GM12892 (cell line): ENCODE measurements around the gene ERGIC1.

Experiments
- POLR2A ChIP-seq: IDR thresholded peaks from 2 replicates; pipeline ENCODE4 v1.6.1; 2011; ENCODE audit warnings: low read depth, low read length, control low read depth
- POLR2AphosphoS5 ChIP-seq: IDR thresholded peaks from 2 replicates; pipeline ENCODE4 v1.6.1; 2011; ENCODE audit warnings: low read depth, low read length, control low read depth

DNA sequence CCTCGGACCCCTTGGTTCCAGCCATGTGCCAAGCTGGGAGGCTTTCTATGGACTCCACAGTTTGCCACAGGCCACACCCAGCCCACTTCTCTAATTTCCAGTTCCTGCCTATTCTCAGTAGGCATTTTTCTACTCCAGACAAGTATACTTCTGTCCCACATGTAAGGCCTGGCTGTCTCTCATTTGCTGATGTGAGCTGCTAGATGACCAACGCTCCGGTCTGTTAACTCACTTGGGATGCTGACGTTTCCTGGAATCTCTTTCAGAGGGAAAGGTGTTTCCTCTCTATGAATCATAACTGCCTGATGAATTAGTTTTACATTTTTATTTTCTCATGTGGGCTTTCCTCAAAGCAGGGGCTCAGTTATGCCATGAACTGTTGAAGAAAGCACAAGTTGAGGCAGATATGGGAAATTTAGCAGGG is 36.3 kb downstream of the ERGIC1 start:
- TF ChIP-seq POLR2AphosphoS5: no peak
- TF ChIP-seq POLR2A: no peak
